PC-9 (cell line): ENCODE data around the gene C14orf119. TPM values are rescaled to one million over a fixed set of nuclear protein-coding genes. Genes with fewer than 3 reads are reported as not detected.
A peak's percentile ranks its signal among the peaks of the same experiment; 100 is the strongest.

Experiments
- BruUV-seq: library from RNA; stranded (reverse); fragments of 400-500 nt; replicated peaks from 2 replicates; lab custom pipeline; 2021; lab: Mats Ljungman, UMichigan
- CTCF ChIA-PET: fragments of 300-600 bp; sonication (Branson Sonifier 250); formaldehyde crosslinking; loops from one replicate; lab custom pipeline; 2022; ENCODE audit warnings: antibody characterized with exemption; lab: Charles Lee
- POLR2A ChIA-PET: fragments of 300-600 bp; sonication (Branson Sonifier 250); formaldehyde crosslinking; loops from one replicate; lab custom pipeline; 2022; ENCODE audit warnings: antibody characterized with exemption; ENCODE audit not compliant: unreplicated experiment; lab: Charles Lee
- DNase-seq, 2 experiments: peaks; one replicate each; pipeline versions ENCODE4 v3.0.0 to v3.0.0-alpha.2; 2015 to 2022; ENCODE audit warnings: mixed read lengths in 1 of 2
- H2AFZ ChIP-seq: fragments of 200-600 bp; sonication (generic); 2 replicates; pipeline ENCODE4 v1.8.1; 2017; ENCODE audit warnings: antibody characterized with exemption
- H3F3A ChIP-seq: fragments of 200-600 bp; sonication (generic); 2 replicates; pipeline ENCODE4 v1.8.1; 2017; ENCODE audit warnings: antibody characterized with exemption, mild to moderate bottlenecking, low read depth; ENCODE audit not compliant: insufficient read depth
- H3K27ac ChIP-seq: fragments of 200-600 bp; sonication (generic); 2 replicates; pipeline ENCODE4 v1.6.1; 2016; ENCODE audit warnings: mixed run types
- H3K27me3 ChIP-seq: fragments of 200-600 bp; sonication (generic); 2 replicates; pipeline ENCODE4 v1.6.1; 2016; ENCODE audit warnings: low read depth, mixed run types; ENCODE audit not compliant: insufficient read depth
- H3K36me3 ChIP-seq: fragments of 200-600 bp; sonication (generic); 2 replicates; pipeline ENCODE4 v1.6.1; 2016; ENCODE audit warnings: low read depth, mixed run types
- H3K4me1 ChIP-seq: fragments of 200-600 bp; sonication (generic); replicated peaks from 2 replicates; pipeline ENCODE4 v1.6.1; 2016; ENCODE audit warnings: mixed run types; ENCODE audit not compliant: insufficient read depth
- H3K4me2 ChIP-seq: fragments of 200-600 bp; sonication (generic); 2 replicates; pipeline ENCODE4 v1.6.1; 2017; ENCODE audit warnings: mixed run types
- H3K4me3 ChIP-seq: fragments of 200-600 bp; sonication (generic); 2 replicates; pipeline ENCODE4 v1.6.1; 2016; ENCODE audit warnings: mixed run types
- H3K79me2 ChIP-seq: fragments of 200-600 bp; sonication (generic); 2 replicates; pipeline ENCODE4 v1.6.1; 2017; ENCODE audit warnings: low read depth, mixed run types
- H3K9me2 ChIP-seq: fragments of 200-600 bp; sonication (generic); 2 replicates; pipeline ENCODE4 v1.8.1; 2017; ENCODE audit warnings: mild to moderate bottlenecking; ENCODE audit not compliant: insufficient read depth
- H3K9me3 ChIP-seq: fragments of 200-600 bp; sonication (generic); 2 replicates; pipeline ENCODE4 v1.8.1; 2016; ENCODE audit warnings: low read depth; ENCODE audit not compliant: insufficient read depth
- H4K20me1 ChIP-seq: fragments of 200-600 bp; sonication (generic); 2 replicates; pipeline ENCODE4 v1.8.1; 2017; ENCODE audit not compliant: insufficient read depth
- CTCF ChIP-seq: fragments of 200-600 bp; sonication (generic); conservative IDR thresholded peaks from 2 replicates; pipeline ENCODE4 v1.6.1; 2017; ENCODE audit warnings: mixed run types, antibody characterized with exemption, mild to moderate bottlenecking, moderate library complexity
- EZH2 ChIP-seq: fragments of 200-600 bp; sonication (generic); IDR thresholded peaks from 2 replicates; pipeline ENCODE4 v1.8.0; 2017; ENCODE audit warnings: antibody characterized with exemption, low read depth
- intact Hi-C: fragments of 100-400 bp; cut with micrococcal nuclease; formaldehyde crosslinking; loops from one replicate; pipeline ENCODE4 v1.10.0; 2022; ENCODE audit not compliant: unreplicated experiment
- total RNA-seq: library from RNA; stranded (reverse); gene quantifications from 2 replicates; pipeline ENCODE4 v1.2.3, GENCODE V29; 2021

The C14orf119 gene
- total RNA-seq, 1 experiment from 2014 or later = 46.5 TPM

GRCh38 chr14:23115918-23116317 is 20.6 kb downstream of the C14orf119 start:
- TF ChIP-seq CTCF = no peak
- TF ChIP-seq EZH2 = no peak
- Histone ChIP-seq H3K36me3 (no peaks in the 10 kb centered on the region), H3K9me3 (no peaks in the 10 kb centered on the region), H3K27me3 (no peaks in the 10 kb centered on the region), H3K79me2 (no peaks in the 10 kb centered on the region), H3F3A (peaks cover 18% of the 10 kb centered on the region; the same call in 1 of the 2 replicates), H3K4me1 (peaks cover 41% of the 10 kb centered on the region), H3K4me2 (peak overlapping the region; percentile 65), H3K9me2 (no peaks in the 10 kb centered on the region), H4K20me1 (no peaks in the 10 kb centered on the region), H3K4me3 (no peak overlapping the region), H3K27ac (peak overlapping the region; percentile 90), H2AFZ (no peak overlapping the region)
- ChIA-PET POLR2A (interaction anchor here (0.6 kb wide), 1 partner anchor 205 kb away, joined by 4 read pairs; no protein-coding TSS in a partner anchor), CTCF (no interaction called here)
- no TSS peak for BruUV-seq
- intact Hi-C loops = no loop called here
- no peak for DNase-seq

GRCh38 chr14:23117371-23118020 is 22.2 kb downstream of the C14orf119 start:
- TF ChIP-seq EZH2 = no peak
- TF ChIP-seq CTCF = no peak
- H3K9me2 ChIP-seq = no peaks in the 10 kb centered on the region
- no peak for DNase-seq
- intact Hi-C loops = no loop called here
- no peak overlapping the region for H3K4me3 ChIP-seq
- no peak overlapping the region for H3K27ac ChIP-seq
- H2AFZ ChIP-seq = no peak overlapping the region
- no TSS peak for BruUV-seq
- H3F3A ChIP-seq = peaks cover 18% of the 10 kb centered on the region; the same call in 1 of the 2 replicates
- no peaks in the 10 kb centered on the region for H3K9me3 ChIP-seq
- POLR2A ChIA-PET = no interaction called here
- H4K20me1 ChIP-seq = no peaks in the 10 kb centered on the region
- H3K36me3 ChIP-seq = no peaks in the 10 kb centered on the region
- CTCF ChIA-PET = no interaction called here
- H3K4me1 ChIP-seq = peaks cover 39% of the 10 kb centered on the region
- no peaks in the 10 kb centered on the region for H3K27me3 ChIP-seq
- H3K79me2 ChIP-seq = no peaks in the 10 kb centered on the region
- no peak overlapping the region for H3K4me2 ChIP-seq

- H3K27me3 ChIP-seq = no peaks in the 10 kb centered on the region
- ChIA-PET CTCF (interaction anchor here (0.6 kb wide), 1 partner anchor 175 kb away, joined by 5 read pairs; no protein-coding TSS in a partner anchor), POLR2A (no interaction called here)
- BruUV-seq = no TSS peak
- no peaks in the 10 kb centered on the region for H3K9me2 ChIP-seq
- DNase-seq = no peak
- H3K27ac ChIP-seq = no peak within 1 kb of the TSS
- TF ChIP-seq CTCF = no peak
- TF ChIP-seq EZH2 = no peak
- H4K20me1 ChIP-seq = no peaks in the 10 kb centered on the region
- no peaks in the 10 kb centered on the region for H3K36me3 ChIP-seq
- no peak within 1 kb of the TSS for H3K4me2 ChIP-seq
- no peaks in the 10 kb centered on the region for H3K79me2 ChIP-seq
- H3K4me3 ChIP-seq = no peak within 1 kb of the TSS
- H3K4me1 ChIP-seq = peaks cover 26% of the 10 kb centered on the region
- no peak within 1 kb of the TSS for H2AFZ ChIP-seq
- H3F3A ChIP-seq = peaks cover 18% of the 10 kb centered on the region; the same call in 1 of the 2 replicates
- no peaks in the 10 kb centered on the region for H3K9me3 ChIP-seq
- intact Hi-C loops = no loop called here
Observed at GRCh38 chr14:23118506-23119362, 23.4 kb downstream of the C14orf119 start, which contains the start of gene CEBPE. CEBPE (minus strand) TSS chr14:23119255; CDS start chr14:23119091, 164 bp downstream.
